Mesothelial cell of epicardium (in vitro differentiated cells): ENCODE results near the gene NACC2. TPM values are rescaled to one million over a fixed set of nuclear protein-coding genes. Genes with fewer than 3 reads are reported as not detected.

Source experiments
- DNase-seq, 2 experiments: peaks; one replicate each; pipeline ENCODE4 v3.0.0; 2021; ENCODE audit warnings: low spot score in 2 of 2; ENCODE audit not compliant: unreplicated experiment in 2 of 2
- H3K27ac Mint-ChIP-seq: 2 replicates; pipeline ENCODE4 v1.8.0; 2021; ENCODE audit warnings: mixed read lengths
- H3K27me3 Mint-ChIP-seq: 2 replicates; pipeline ENCODE4 v1.8.0; 2021; ENCODE audit warnings: low read depth, mixed read lengths
- H3K36me3 Mint-ChIP-seq: 2 replicates; pipeline ENCODE4 v1.8.0; 2021; ENCODE audit warnings: mixed read lengths
- H3K4me1 Mint-ChIP-seq: 2 replicates; pipeline ENCODE4 v1.8.0; 2021; ENCODE audit warnings: mixed read lengths
- H3K4me3 Mint-ChIP-seq: 2 replicates; pipeline ENCODE4 v1.8.0; 2021; ENCODE audit warnings: mild to moderate bottlenecking, moderate library complexity, mixed read lengths
- H3K9me3 Mint-ChIP-seq: 2 replicates; pipeline ENCODE4 v1.8.0; 2021; ENCODE audit warnings: mixed read lengths
- total RNA-seq: library from RNA; stranded (reverse); gene quantifications from 3 replicates; pipeline ENCODE4 v1.2.1, GENCODE V29; 2021
- TF ChIP-seq, protein P1 (sequence below): fragments of 200-600 bp; sonication (generic); IDR thresholded peaks from one replicate; pipeline ENCODE4 v1.5.0; 2021; ENCODE audit warnings: antibody characterized with exemption; ENCODE audit not compliant: unreplicated experiment

The NACC2 gene
- total RNA-seq, 1 donor from 2014 or later = 18.4 TPM

DNA sequence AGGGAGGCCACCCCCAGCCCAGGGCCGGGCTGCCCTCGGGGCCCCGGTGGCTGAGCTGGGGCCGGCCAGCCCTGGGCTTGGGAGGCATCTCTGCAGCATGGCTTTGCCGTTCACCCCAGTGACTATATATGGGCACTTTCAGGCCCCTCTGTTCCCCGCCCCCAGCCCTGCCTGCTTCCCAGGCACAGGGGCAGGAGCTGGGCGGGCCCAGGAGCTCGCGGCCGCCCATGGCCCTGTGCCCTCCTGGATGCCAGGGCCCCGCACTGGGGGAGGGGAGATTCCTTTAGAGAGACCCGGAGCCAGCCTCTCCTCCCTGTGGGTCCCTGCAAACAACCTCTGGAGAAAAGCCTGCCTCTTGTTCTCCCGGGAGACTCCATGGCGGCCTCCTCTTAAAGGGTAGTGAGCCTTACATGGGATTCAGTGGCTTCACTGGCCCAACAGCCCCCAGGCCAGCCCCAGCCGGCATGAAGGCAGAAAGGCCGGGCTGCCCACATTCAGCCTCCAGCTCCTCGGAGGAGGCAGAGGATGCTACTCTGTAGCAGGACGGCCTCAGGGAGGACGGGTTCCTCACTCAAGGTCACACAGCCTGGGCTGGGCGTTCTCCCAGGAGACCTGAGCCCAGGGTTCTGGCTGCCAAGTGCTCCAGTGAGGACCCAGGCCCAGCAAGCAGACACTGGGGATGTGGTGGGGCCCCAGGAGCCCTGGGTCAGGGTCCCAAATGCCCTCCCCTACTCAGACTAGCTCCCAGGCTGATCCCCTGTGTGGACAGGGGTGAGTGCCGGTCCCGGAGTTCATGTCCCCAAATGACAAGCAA, 4.1 kb downstream of the NACC2 start:
- H3K9me3 Mint-ChIP-seq = no peaks in the 10 kb centered on the region
- H3K27ac Mint-ChIP-seq = peak overlapping the region; percentile 59
- TF ChIP-seq, protein P1, sequence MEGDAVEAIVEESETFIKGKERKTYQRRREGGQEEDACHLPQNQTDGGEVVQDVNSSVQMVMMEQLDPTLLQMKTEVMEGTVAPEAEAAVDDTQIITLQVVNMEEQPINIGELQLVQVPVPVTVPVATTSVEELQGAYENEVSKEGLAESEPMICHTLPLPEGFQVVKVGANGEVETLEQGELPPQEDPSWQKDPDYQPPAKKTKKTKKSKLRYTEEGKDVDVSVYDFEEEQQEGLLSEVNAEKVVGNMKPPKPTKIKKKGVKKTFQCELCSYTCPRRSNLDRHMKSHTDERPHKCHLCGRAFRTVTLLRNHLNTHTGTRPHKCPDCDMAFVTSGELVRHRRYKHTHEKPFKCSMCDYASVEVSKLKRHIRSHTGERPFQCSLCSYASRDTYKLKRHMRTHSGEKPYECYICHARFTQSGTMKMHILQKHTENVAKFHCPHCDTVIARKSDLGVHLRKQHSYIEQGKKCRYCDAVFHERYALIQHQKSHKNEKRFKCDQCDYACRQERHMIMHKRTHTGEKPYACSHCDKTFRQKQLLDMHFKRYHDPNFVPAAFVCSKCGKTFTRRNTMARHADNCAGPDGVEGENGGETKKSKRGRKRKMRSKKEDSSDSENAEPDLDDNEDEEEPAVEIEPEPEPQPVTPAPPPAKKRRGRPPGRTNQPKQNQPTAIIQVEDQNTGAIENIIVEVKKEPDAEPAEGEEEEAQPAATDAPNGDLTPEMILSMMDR = no peak
- no peaks in the 10 kb centered on the region for H3K36me3 Mint-ChIP-seq
- no peaks in the 10 kb centered on the region for H3K27me3 Mint-ChIP-seq
- no peak for DNase-seq
- peaks cover 24% of the 10 kb centered on the region for H3K4me1 Mint-ChIP-seq
- no peak overlapping the region for H3K4me3 Mint-ChIP-seq

DNA sequence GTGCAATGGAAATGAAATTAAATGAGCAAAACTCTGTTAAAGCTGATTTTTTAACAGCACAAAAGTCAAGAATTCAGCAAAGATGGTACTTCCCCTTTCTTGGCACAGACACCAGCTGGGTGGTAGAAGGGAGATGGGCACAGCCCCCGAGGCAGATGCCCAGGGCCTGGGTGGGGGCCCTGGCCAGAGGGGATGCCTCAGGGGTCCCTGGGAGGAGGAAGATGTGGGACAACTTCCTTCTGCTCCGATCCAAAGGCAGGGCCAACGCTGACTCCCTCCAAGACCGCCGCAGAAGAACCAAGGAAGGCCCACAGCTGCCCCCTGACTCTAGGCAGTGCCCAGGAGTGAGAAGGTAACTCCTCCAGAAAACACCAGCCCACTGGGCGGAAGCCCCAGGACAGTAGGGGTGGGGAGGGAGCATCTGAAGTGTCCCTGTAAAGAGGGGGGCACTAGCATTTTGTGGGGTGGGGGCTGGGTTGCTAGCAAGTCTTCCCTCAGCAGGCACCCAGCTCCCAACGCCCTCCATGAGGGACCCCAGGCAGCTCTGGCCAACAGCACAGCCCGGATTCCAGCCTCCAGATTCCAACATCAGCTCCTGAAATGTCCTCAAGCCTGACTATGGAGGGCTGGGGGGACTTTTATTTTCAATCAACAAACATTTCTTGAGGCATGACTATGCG, 4.9 kb downstream of the NACC2 start:
- no peak for DNase-seq
- H3K9me3 Mint-ChIP-seq = no peaks in the 10 kb centered on the region
- TF ChIP-seq, protein P1 = no peak
- H3K27ac Mint-ChIP-seq = no peak overlapping the region
- H3K4me3 Mint-ChIP-seq = no peak overlapping the region
- no peaks in the 10 kb centered on the region for H3K36me3 Mint-ChIP-seq
- H3K27me3 Mint-ChIP-seq = no peaks in the 10 kb centered on the region
- H3K4me1 Mint-ChIP-seq = peaks cover 24% of the 10 kb centered on the region

DNA sequence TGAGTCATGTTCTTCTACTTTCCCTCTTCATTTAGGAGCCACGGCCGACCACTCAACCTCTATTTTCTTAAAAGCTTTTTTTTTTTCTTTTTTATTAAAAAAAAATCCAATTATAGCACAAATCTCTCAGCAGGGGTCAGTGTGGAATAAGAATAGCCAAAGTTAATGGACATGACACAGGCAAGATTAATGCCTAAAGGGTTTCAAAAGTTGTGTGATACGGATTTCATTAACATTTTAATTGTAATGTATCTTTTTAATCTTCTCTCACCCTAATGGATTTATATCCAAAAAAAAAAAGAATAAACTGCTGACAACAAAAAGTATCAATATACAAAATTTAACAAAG, 5.4 kb downstream of the NACC2 start:
- H3K27ac Mint-ChIP-seq = no peak overlapping the region
- DNase-seq = no peak
- no peaks in the 10 kb centered on the region for H3K36me3 Mint-ChIP-seq
- no peak overlapping the region for H3K4me3 Mint-ChIP-seq
- no peaks in the 10 kb centered on the region for H3K9me3 Mint-ChIP-seq
- no peaks in the 10 kb centered on the region for H3K27me3 Mint-ChIP-seq
- TF ChIP-seq, protein P1 = peak; percentile 34
- peaks cover 24% of the 10 kb centered on the region for H3K4me1 Mint-ChIP-seq

- DNase-seq = no peak
- H3K4me1 Mint-ChIP-seq = peaks cover 24% of the 10 kb centered on the region
- H3K27me3 Mint-ChIP-seq = no peaks in the 10 kb centered on the region
Measured at GRCh38 chr9:136088939-136089696, 6.0 kb downstream of the NACC2 start.

GRCh38 chr9:136088481-136088938, 6.6 kb downstream of the NACC2 start:
- Mint-ChIP-seq H3K4me1 (peaks cover 20% of the 10 kb centered on the region), H3K4me3 (no peak overlapping the region), H3K36me3 (no peaks in the 10 kb centered on the region), H3K27ac (no peak overlapping the region), H3K9me3 (no peaks in the 10 kb centered on the region), H3K27me3 (no peaks in the 10 kb centered on the region)
- no peak for DNase-seq
- TF ChIP-seq, protein P1 = no peak

More at GRCh38 chr9:136088939-136089696, 6.0 kb downstream of the NACC2 start:
- TF ChIP-seq, protein P1 = no peak
- Mint-ChIP-seq H3K36me3 (no peaks in the 10 kb centered on the region), H3K4me3 (no peak overlapping the region), H3K27ac (no peak overlapping the region), H3K9me3 (no peaks in the 10 kb centered on the region)
